Fibroblast of lung (primary cell): Measurements from ENCODE around the gene OR52N5. TPM values are rescaled to one million over a fixed set of nuclear protein-coding genes. Genes with fewer than 3 reads are reported as not detected.

Experiments used
- DNase-seq, 2 donors: peaks; one replicate each; pipeline versions ENCODE4 v3.0.0 to v3.0.0-alpha.2; 2010; ENCODE audit warnings: low read depth in 2 of 2
- H2AFZ ChIP-seq: 2 replicates; pipeline ENCODE4 v1.5.1; 2012; ENCODE audit warnings: low read length, control low read depth, inconsistent platforms
- H3K27ac ChIP-seq: 2 replicates; pipeline ENCODE4 v1.5.1; 2011; ENCODE audit warnings: low read length, control low read depth; ENCODE audit not compliant: insufficient read depth
- H3K27me3 ChIP-seq: 2 replicates; pipeline ENCODE4 v1.5.1; 2011; ENCODE audit warnings: mild to moderate bottlenecking, low read length; ENCODE audit not compliant: control insufficient read depth, insufficient read depth
- H3K36me3 ChIP-seq: 2 replicates; pipeline ENCODE4 v1.5.1; 2011; ENCODE audit warnings: low read length; ENCODE audit not compliant: control insufficient read depth, insufficient read depth
- H3K4me1 ChIP-seq: 2 replicates; pipeline ENCODE4 v1.5.1; 2011; ENCODE audit warnings: low read length; ENCODE audit not compliant: control insufficient read depth, insufficient read depth; ENCODE audit errors: extremely low read depth
- H3K4me2 ChIP-seq: 2 replicates; pipeline ENCODE4 v1.5.1; 2011; ENCODE audit warnings: low read length, control low read depth; ENCODE audit not compliant: insufficient read depth; ENCODE audit errors: extremely low read depth
- H3K4me3 ChIP-seq, 4 experiments: fragments of 200-600 bp in 1 of 4; sonication (generic) in 1 of 4; replicated peaks in 1 of 4; 2 replicates each; pipeline ENCODE4 v1.5.1; 2011 to 2016; ENCODE audit warnings: low read length in 4 of 4, low read depth in 3 of 4, mild to moderate bottlenecking in 3 of 4, control low read depth in 2 of 4, inconsistent platforms in 1 of 4, mixed read lengths in 1 of 4; ENCODE audit not compliant: insufficient read depth in 1 of 4; ENCODE audit errors: control extremely low read depth in 1 of 4
- H3K79me2 ChIP-seq: 2 replicates; pipeline ENCODE4 v1.5.1; 2012; ENCODE audit warnings: mild to moderate bottlenecking, low read length, inconsistent platforms; ENCODE audit not compliant: control insufficient read depth, insufficient read depth
- H3K9ac ChIP-seq: 2 replicates; pipeline ENCODE4 v1.5.1; 2011; ENCODE audit warnings: mild to moderate bottlenecking, low read length, control low read depth; ENCODE audit not compliant: insufficient read depth
- H3K9me3 ChIP-seq: 2 replicates; pipeline ENCODE4 v1.5.1; 2012; ENCODE audit warnings: low read depth, low read length; ENCODE audit not compliant: control insufficient read depth, insufficient read depth
- H4K20me1 ChIP-seq: 2 replicates; pipeline ENCODE4 v1.5.1; 2011; ENCODE audit warnings: low read length; ENCODE audit not compliant: control insufficient read depth, insufficient read depth; ENCODE audit errors: extremely low read depth
- CTCF ChIP-seq, 2 donors: IDR thresholded peaks in 1 of 2; conservative IDR thresholded peaks in 1 of 2; 1 replicate in 1 of 2; 2 replicates in 1 of 2; pipeline ENCODE4 v1.5.1; 2011 to 2012; ENCODE audit warnings: low read length in 2 of 2, control low read depth in 1 of 2, inconsistent platforms in 1 of 2, low read depth in 1 of 2, mild to moderate bottlenecking in 1 of 2
- EZH2 ChIP-seq: IDR thresholded peaks from 2 replicates; pipeline ENCODE4 v1.5.1; 2012; ENCODE audit warnings: low read length, control low read depth, mild to moderate bottlenecking; ENCODE audit errors: missing control alignments
- polyA plus RNA-seq, 2 donors: library from polyadenylated mRNA; depleted of rRNA in 1 of 2; stranded (reverse) in 1 of 2; unstranded in 1 of 2; fragments of >200 nt; gene quantifications; 2 replicates each; pipeline ENCODE4 v1.2.1, GENCODE V29; 2011 to 2012; ENCODE audit warnings: missing spikeins in 1 of 2
- total RNA-seq: library from RNA; depleted of rRNA; stranded (reverse); fragments of >200 nt; gene quantifications from 2 replicates; pipeline ENCODE4 v1.2.1, GENCODE V29; 2014

Gene OR52N5
- total and polyA plus RNA-seq, 2 donors (not counting 1 experiment from before 2014, with no cell fraction given) = not detected

- H3K4me1 ChIP-seq = no peaks in the 10 kb centered on the region
- no peaks in the 10 kb centered on the region for H3K79me2 ChIP-seq
- no peaks in the 10 kb centered on the region for H3K9me3 ChIP-seq
- TF ChIP-seq CTCF (conservative IDR thresholded peaks at IDR 0.05 in 1 of 2, IDR thresholded peaks at IDR 0.05 in 1 of 2; ENCODE audit: low read depth in 1 of 2, low read length in 2 of 2) = no peak
- no peak for TF ChIP-seq EZH2
- no peak overlapping the region for H3K4me2 ChIP-seq
- H3K9ac ChIP-seq = no peak overlapping the region
- no peak for DNase-seq
- no peak overlapping the region for H3K4me3 ChIP-seq
- H2AFZ ChIP-seq = no peak overlapping the region
- H4K20me1 ChIP-seq = no peaks in the 10 kb centered on the region
- no peaks in the 10 kb centered on the region for H3K27me3 ChIP-seq
- no peaks in the 10 kb centered on the region for H3K36me3 ChIP-seq
- no peak overlapping the region for H3K27ac ChIP-seq
Measured at GRCh38 chr11:5815534-5815933, 32.4 kb upstream of the OR52N5 start.

- Histone ChIP-seq H4K20me1 (no peaks in the 10 kb centered on the region), H2AFZ (no peak overlapping the region), H3K9me3 (no peaks in the 10 kb centered on the region), H3K36me3 (no peaks in the 10 kb centered on the region), H3K79me2 (no peaks in the 10 kb centered on the region), H3K4me2 (no peak overlapping the region), H3K9ac (no peak overlapping the region), H3K4me3 (no peak overlapping the region), H3K27ac (no peak overlapping the region), H3K4me1 (no peaks in the 10 kb centered on the region), H3K27me3 (no peaks in the 10 kb centered on the region)
- TF ChIP-seq CTCF (conservative IDR thresholded peaks at IDR 0.05 in 1 of 2, IDR thresholded peaks at IDR 0.05 in 1 of 2; ENCODE audit: low read depth in 1 of 2, low read length in 2 of 2) (no peak), EZH2 (no peak)
- DNase-seq = no peak
Measured at GRCh38 chr11:5809905-5810795, 27.0 kb upstream of the OR52N5 start.

DNA sequence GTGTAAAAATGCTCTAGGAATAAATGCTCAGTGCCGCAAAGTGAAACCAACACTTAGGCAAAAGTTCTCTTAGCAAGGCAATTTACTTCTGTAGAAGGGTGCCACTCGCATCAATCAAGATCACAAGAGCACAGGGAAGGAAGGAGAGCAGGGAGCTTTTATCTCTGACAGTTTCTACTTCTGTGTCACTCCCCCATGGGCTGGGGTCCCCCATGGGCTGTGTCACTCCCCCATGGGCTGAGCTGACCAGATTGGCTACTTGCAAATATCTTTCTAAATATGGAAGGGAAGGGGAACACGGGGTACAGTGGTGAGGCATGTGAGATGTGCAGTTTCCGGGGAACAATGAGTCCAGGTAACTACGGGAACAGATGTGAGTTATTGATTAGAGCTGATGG is 26.0 kb upstream of the OR52N5 start:
- Histone ChIP-seq H3K4me1 (no peaks in the 10 kb centered on the region), H3K36me3 (no peaks in the 10 kb centered on the region), H3K9me3 (no peaks in the 10 kb centered on the region), H2AFZ (peak overlapping the region; percentile 72), H4K20me1 (no peaks in the 10 kb centered on the region), H3K9ac (no peak overlapping the region), H3K27me3 (no peaks in the 10 kb centered on the region), H3K79me2 (no peaks in the 10 kb centered on the region), H3K4me3 (peak overlapping the region; percentile 58 to 63 (median 58)), H3K4me2 (peak overlapping the region; percentile 93), H3K27ac (no peak overlapping the region)
- no peak for DNase-seq
- no peak for TF ChIP-seq EZH2
- TF ChIP-seq CTCF (conservative IDR thresholded peaks at IDR 0.05 in 1 of 2, IDR thresholded peaks at IDR 0.05 in 1 of 2; ENCODE audit: low read depth in 1 of 2, low read length in 2 of 2) = no peak
